Liver (tissue), 9 donors: ENCODE measurements around the gene SCNN1A. TPM values are rescaled to one million over a fixed set of nuclear protein-coding genes. Genes with fewer than 3 reads are reported as not detected.
A peak's percentile ranks its signal among the peaks of the same experiment; 100 is the strongest.

Source experiments
- DNase-seq: peaks from one replicate; pipeline ENCODE4 v3.0.0-alpha.2; 2017; ENCODE audit warnings: low spot score
- H3K27ac ChIP-seq, 2 donors: one replicate each; pipeline ENCODE4 v1.7.0; 2013; ENCODE audit warnings: inconsistent platforms in 2 of 2, low read length in 2 of 2, control low read depth in 1 of 2, low read depth in 1 of 2, mild to moderate bottlenecking in 1 of 2
- H3K27me3 ChIP-seq, 4 donors: one replicate each; pipeline versions ENCODE4 v1.6.1 to v1.7.0; 2013; ENCODE audit warnings: low read length in 3 of 4, inconsistent platforms in 1 of 4, mild to moderate bottlenecking in 1 of 4, moderate library complexity in 1 of 4; ENCODE audit not compliant: control insufficient read depth in 4 of 4, insufficient read depth in 4 of 4
- H3K36me3 ChIP-seq, 4 donors: one replicate each; pipeline versions ENCODE4 v1.6.1 to v1.7.0; 2013; ENCODE audit warnings: low read length in 3 of 4, mild to moderate bottlenecking in 3 of 4, low read depth in 1 of 4, moderate library complexity in 1 of 4; ENCODE audit not compliant: control insufficient read depth in 4 of 4, insufficient read depth in 3 of 4
- H3K4me1 ChIP-seq, 4 donors: one replicate each; pipeline versions ENCODE4 v1.6.1 to v1.7.0; 2013; ENCODE audit warnings: low read length in 3 of 4, mild to moderate bottlenecking in 3 of 4, moderate library complexity in 1 of 4; ENCODE audit not compliant: control insufficient read depth in 4 of 4, insufficient read depth in 4 of 4
- H3K4me3 ChIP-seq, 3 donors: one replicate each; pipeline versions ENCODE4 v1.6.1 to v1.7.0; 2013; ENCODE audit warnings: low read length in 3 of 3, control low read depth in 1 of 3, low read depth in 1 of 3, mild to moderate bottlenecking in 1 of 3
- H3K9ac ChIP-seq, 2 donors: one replicate each; pipeline ENCODE4 v1.7.0; 2013; ENCODE audit warnings: low read length in 2 of 2, mild to moderate bottlenecking in 2 of 2, moderate library complexity in 2 of 2, control low read depth in 1 of 2, low read depth in 1 of 2
- H3K9me3 ChIP-seq, 4 donors: one replicate each; pipeline versions ENCODE4 v1.6.1 to v1.7.0; 2013; ENCODE audit warnings: low read length in 3 of 4; ENCODE audit not compliant: control insufficient read depth in 4 of 4
- CTCF ChIP-seq: fragments of 150-350 bp; IDR thresholded peaks from 2 replicates; pipeline ENCODE4 v1.5.1; 2017; ENCODE audit warnings: improper control_type of control experiment, low read depth, low read length; ENCODE audit not compliant: missing input control
- EGR1 ChIP-seq, 2 donors: IDR thresholded peaks; 2 replicates each; pipeline ENCODE4 v1.6.1; 2016 to 2018; ENCODE audit warnings: antibody characterized with exemption in 2 of 2, low read depth in 2 of 2
- HNF4A ChIP-seq, 2 donors: conservative IDR thresholded peaks; 2 replicates each; pipeline ENCODE4 v1.6.1; 2016; ENCODE audit warnings: antibody characterized with exemption in 2 of 2, mild to moderate bottlenecking in 2 of 2
- HNF4G ChIP-seq: IDR thresholded peaks from 2 replicates; pipeline ENCODE4 v1.6.1; 2016; ENCODE audit warnings: antibody characterized with exemption
- NR2F2 ChIP-seq: IDR thresholded peaks from 2 replicates; pipeline ENCODE4 v1.6.1; 2016; ENCODE audit warnings: antibody characterized with exemption
- RAD21 ChIP-seq, 2 donors: IDR thresholded peaks; 2 replicates each; pipeline ENCODE4 v1.6.1; 2016; ENCODE audit warnings: antibody characterized with exemption in 2 of 2, mild to moderate bottlenecking in 2 of 2
- REST ChIP-seq: IDR thresholded peaks from 2 replicates; pipeline ENCODE4 v1.6.1; 2016; ENCODE audit warnings: antibody characterized with exemption, mild to moderate bottlenecking
- RXRA ChIP-seq, 2 donors: IDR thresholded peaks; 2 replicates each; pipeline ENCODE4 v1.6.1; 2017 to 2018; ENCODE audit warnings: antibody characterized with exemption in 2 of 2, mild to moderate bottlenecking in 1 of 2
- TAF1 ChIP-seq: conservative IDR thresholded peaks from 2 replicates; pipeline ENCODE4 v1.6.1; 2016; ENCODE audit warnings: antibody characterized with exemption, mild to moderate bottlenecking
- YY1 ChIP-seq: IDR thresholded peaks from 2 replicates; pipeline ENCODE4 v1.6.1; 2016; ENCODE audit warnings: antibody characterized with exemption, mild to moderate bottlenecking
- ZBTB33 ChIP-seq: IDR thresholded peaks from 2 replicates; pipeline ENCODE4 v1.6.1; 2016; ENCODE audit warnings: antibody characterized with exemption
- WGBS: extraction: QIAGEN DNeasy Blood & Tissue Kit; methylation state at CpG from one replicate; pipeline ENCODE4 v1.1.7; 2013; 5-methylcytosine and 5-hydroxymethylcytosine counted together
- polyA plus RNA-seq, 2 donors: library from polyadenylated mRNA; stranded (reverse) in 1 of 2; unstranded in 1 of 2; fragments of 200-250 nt in 1 of 2; fragments of >200 nt in 1 of 2; fragmentation: Nextera tagmentation in 1 of 2; extraction: Ambion mirVana in 1 of 2; gene quantifications; one replicate each; pipeline versions ENCODE4 v1.2.1 to v1.2.3, GENCODE V29; 2013 to 2015
- total RNA-seq, 2 donors: library from RNA; depleted of rRNA; stranded (reverse); fragments of >200 nt; gene quantifications; one replicate each; pipeline ENCODE4 v1.2.3, GENCODE V29; 2014
- donor health status: healthy.
- donor health status: healthy.
- donor health status: healthy.
- donor health status: healthy.
- donor health status: healthy.

SCNN1A gene
- total and polyA plus RNA-seq, 4 donors: 0.47 to 7.7 (median 2.9) TPM

GRCh38 chr12:6367065-6367968 lies 8.0 kb downstream of the SCNN1A start:
- WGBS: 63% methylated on average over 11 of the region's 11 CpGs
- TF ChIP-seq CTCF: peak; percentile 27
- no peak for TF ChIP-seq TAF1
- TF ChIP-seq RAD21 (IDR thresholded peaks at IDR 0.05): peak; percentile 18 to 62
- Histone ChIP-seq H3K27me3 (no peaks in the 10 kb centered on the region), H3K27ac (peak overlapping the region; percentile 37 to 70), H3K4me3 (no peak overlapping the region), H3K4me1 (peaks cover 4 to 30% (median 17%) of the 10 kb centered on the region in 4 donors), H3K9me3 (no peaks in the 10 kb centered on the region), H3K9ac (no peak overlapping the region), H3K36me3 (no peaks in the 10 kb centered on the region)
- DNase-seq: no peak

GRCh38 chr12:6364044-6364374 lies 11.4 kb downstream of the SCNN1A start:
- peak overlapping the region; percentile 92 to 94 for H3K27ac ChIP-seq
- no peaks in the 10 kb centered on the region for H3K36me3 ChIP-seq
- H3K4me3 ChIP-seq: peak overlapping the region; percentile 57 to 76 (median 69)
- no peaks in the 10 kb centered on the region for H3K9me3 ChIP-seq
- H3K27me3 ChIP-seq: no peaks in the 10 kb centered on the region
- DNase-seq: no peak
- no peak for TF ChIP-seq EGR1 (IDR thresholded peaks at IDR 0.05; ENCODE audit: low read depth in 2 of 2)
- TF ChIP-seq HNF4A (conservative IDR thresholded peaks at IDR 0.05): peak in 1 of 2 donors; percentile 18
- TF ChIP-seq REST: no peak
- TF ChIP-seq NR2F2: peak; percentile 34
- TF ChIP-seq ZBTB33: no peak
- no peak for TF ChIP-seq HNF4G
- TF ChIP-seq YY1: no peak
- peak; percentile 58 to 79 for TF ChIP-seq RXRA (IDR thresholded peaks at IDR 0.05)
- WGBS: 10% methylated on average over 15 of the region's 15 CpGs
- H3K4me1 ChIP-seq: peaks cover 13 to 50% (median 39%) of the 10 kb centered on the region in 4 donors
- peak overlapping the region; percentile 52 to 93 for H3K9ac ChIP-seq
